GM18861 (cell line): Measurements from ENCODE around the gene MTPN.

Experiments used
- ATAC-seq: cut with Tn5 transposase; IDR thresholded peaks from one replicate; pipeline ENCODE4 v1.9.1; 2021; ENCODE audit not compliant: unreplicated experiment

MTPN gene

GRCh38 chr7:135977007-135977741, at the start of gene MTPN:
TSS of gene MTPN (minus strand) at chr7:135977359. CDS start at chr7:135977100, 259 bp downstream.
- peak; percentile 39 for ATAC-seq

DNA sequence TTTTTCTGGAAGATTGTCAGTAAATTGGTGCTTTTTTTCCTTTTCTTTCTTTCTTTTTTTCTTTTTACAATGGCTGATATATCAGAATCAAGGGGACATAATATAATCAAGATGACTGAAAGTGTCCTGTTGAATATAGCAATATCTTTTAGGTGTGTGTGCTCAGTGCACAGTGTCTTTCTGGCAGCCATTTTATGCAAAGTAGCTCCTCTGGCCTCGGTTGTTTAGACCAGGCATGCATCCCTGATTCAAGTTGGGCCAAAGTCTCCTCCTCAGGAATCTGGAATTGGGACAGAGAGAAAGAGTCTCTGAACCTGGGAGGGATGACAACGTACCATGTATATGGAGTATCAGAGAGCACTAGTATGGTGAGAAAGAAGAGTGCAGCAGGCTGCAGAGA, 49.0 kb upstream of the MTPN start:
- ATAC-seq, result no peak

DNA sequence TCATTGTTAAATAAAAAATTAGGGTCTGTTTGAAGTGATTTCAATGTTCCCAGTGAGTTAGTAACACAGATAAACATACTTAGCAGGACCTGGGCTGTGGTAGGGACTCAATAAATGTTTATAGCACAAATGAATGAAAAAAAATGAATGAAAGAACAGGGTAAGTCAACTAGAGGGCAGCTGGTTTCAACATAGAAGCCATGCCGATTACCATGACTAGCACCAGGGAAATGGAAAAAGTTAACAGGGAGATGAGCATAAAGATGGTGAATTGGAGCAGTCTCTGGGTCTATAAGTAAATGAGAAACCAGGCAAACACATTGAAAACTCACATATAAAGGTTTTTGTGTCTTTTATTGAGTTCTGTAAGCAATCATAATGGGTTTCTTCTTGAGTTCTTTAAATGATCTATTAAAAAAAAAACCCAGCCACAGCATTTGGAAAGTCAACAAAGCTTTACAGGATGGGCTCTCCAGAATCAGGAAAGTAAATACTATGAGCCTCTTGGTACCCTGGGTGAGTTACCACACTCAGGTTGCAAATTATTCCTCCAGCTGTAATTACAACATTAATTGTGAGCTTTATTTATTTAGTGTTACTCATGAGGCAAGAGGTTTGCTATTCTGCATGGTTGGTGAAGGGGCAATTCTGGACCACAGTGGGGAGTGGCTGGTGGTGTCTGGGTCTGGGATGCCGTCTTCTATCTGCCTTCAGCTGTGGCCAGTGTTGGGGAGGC, 46.1 kb upstream of the MTPN start:
- no peak for ATAC-seq

- ATAC-seq, result no peak
Observed at GRCh38 chr7:136020556-136020955, 43.4 kb upstream of the MTPN start.

GRCh38 chr7:136018104-136018503, 40.9 kb upstream of the MTPN start:
- ATAC-seq, result no peak

DNA sequence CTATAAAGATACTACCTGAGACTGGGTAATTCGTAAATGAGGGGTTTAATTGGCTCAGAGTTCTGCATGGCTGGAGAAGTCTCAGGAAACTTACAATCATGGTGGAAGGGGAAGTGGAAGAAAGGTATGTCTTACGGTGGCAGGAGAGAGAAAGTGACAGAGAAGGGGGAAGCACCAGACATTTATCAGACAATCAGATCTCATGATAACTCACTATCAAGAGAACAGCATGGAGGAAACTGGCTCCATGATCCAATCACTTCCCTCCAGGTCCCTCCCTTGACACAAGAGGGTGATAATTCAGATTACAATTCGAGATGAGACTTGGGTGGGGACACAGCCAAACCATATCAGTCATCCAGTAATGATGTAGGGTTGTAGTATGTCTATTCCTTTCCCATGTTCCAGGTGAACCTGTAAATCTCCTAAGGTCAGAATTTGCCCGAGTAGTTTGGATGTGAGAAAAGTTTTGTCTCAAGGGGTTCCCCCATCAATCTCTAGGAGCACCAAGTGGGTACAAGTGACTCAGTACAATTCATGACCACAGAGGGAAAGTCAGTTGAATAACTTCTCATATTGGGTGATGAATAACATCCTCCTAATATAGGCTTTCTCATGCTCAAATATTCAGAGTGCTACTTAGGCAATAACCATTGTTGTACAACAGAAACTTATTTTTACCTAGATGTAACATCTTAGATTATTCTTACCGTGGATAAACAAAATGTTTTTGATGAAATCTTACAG, 39.7 kb upstream of the MTPN start:
- ATAC-seq, result peak; percentile 70

GRCh38 chr7:136015638-136016037, 38.5 kb upstream of the MTPN start:
- ATAC-seq, result no peak

GRCh38 chr7:136014659-136015058, 37.5 kb upstream of the MTPN start:
- ATAC-seq, result no peak

DNA sequence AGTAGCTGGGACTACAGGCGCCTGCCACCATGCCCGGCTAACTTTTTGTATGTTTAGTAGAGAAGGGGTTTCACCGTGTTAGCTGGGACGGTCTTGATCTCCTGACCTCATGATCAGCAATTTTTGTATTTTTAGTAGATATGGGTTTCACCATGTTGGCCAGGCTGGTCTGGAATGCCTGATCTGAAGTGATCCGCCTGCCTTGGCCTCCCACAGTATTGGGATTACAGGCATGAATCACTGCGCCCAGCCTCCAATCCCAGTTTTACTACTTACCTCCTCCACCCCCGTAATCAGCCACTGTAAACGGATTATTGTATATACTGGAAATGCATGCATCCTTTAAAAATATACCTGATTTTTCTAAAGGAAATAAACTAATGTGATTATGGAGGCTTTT, 35.1 kb upstream of the MTPN start:
- no peak for ATAC-seq

GRCh38 chr7:136009488-136010079, 32.4 kb upstream of the MTPN start:
- no peak for ATAC-seq

GRCh38 chr7:136006208-136006607, 29.0 kb upstream of the MTPN start:
- no peak for ATAC-seq

- ATAC-seq, result no peak
Observed at GRCh38 chr7:136004083-136004482, 26.9 kb upstream of the MTPN start.

DNA sequence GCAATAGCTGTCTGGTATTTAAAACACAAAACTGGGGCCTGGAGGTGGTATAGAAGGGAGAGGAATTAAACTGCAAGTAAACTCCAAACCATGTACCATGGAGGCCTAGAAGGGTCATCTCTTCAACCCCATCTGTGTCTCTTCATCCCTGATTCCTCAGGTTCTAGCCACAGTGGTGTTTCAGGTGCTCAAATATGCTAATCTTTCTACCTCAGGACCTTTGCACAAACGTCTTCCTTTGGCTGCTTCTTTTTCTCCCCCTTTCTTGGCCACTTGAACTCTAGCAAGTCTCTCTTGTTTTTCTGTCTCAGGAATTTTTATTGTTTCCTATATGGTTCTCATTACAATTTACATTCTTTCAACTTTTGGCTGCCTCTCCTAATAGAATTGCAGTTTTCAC, 25.6 kb upstream of the MTPN start:
- no peak for ATAC-seq

- ATAC-seq, result no peak
Observed at GRCh38 chr7:136000288-136000913, 23.2 kb upstream of the MTPN start.

- ATAC-seq, result no peak
Observed at GRCh38 chr7:135998081-135998480, 20.9 kb upstream of the MTPN start.

GRCh38 chr7:135995748-135996147, 18.6 kb upstream of the MTPN start:
- ATAC-seq, result no peak

DNA sequence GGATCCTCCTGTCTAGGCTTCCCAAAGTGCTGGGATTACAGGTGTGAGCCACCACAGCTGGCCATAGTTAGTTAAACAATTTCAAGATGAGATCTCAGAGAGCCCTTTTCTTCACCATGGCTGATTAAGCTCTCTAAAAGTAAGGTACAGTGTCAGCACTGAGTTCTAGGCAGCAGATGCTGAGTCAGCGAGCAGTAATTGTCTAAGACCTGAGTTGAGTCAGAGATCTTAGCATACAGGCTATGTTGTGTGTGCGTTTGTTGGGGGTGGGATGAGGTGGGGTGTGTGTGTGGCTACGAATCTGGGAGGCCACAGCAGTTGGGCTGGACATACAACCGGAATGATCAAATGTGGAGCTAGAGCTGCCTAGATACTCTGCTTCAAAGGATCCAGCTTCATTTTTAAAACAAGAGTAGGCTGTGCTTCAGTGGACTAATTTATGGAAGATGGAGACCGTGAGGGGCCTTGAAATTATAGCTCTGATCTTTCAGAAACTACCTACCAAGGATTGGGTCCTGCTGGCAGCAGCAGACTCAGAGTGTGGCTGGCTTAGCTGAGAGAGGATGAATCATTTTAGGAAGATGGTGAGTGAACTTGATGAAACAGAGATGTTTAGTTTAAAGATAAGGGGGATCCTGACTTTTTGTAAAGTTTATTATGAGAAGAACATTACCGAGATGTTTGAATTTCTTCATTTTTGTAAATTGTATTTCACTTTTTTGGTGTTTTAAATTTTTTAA, 17.5 kb upstream of the MTPN start:
- ATAC-seq, result no peak

DNA sequence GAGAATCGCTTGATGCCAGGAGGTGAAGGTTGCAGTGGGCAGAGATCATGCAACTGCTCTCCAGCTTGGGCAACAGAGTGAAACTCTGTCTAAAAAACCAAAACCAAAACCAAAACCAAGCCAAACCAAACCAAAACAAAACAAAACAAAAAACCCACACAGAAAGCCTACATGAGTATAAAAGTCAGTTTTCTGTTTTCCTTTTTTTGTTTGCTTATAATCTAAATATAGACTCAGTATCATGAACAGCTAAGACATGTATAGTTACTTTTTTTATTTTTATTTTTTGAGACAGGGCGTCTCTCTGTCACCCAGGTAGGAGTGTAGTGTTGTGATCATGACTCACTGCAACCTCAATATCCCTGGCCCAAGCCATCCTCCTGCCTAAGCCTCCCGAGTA, 16.8 kb upstream of the MTPN start:
- peak; percentile 53 for ATAC-seq

DNA sequence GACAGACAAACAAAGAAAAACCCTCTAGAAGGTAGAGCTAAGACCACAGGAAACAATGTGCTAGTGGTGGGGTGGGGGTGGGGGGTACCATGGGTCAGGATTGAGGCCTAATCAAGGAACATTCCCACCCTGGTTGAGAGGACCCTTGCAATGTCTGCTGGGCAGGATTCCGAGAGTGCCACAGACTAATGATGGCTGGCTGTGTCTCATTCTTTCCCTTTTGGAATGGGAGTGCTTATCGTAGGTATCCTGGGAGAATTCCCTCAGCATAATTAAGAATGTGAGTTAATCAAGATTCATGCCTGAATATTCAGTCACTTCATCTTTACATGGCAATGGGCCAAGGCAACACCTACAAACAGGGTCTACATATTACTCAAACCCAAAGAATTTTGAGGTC, 14.7 kb upstream of the MTPN start:
- ATAC-seq, result no peak

GRCh38 chr7:135991322-135991721, 14.2 kb upstream of the MTPN start:
- no peak for ATAC-seq
